NCI-H2171 treated with DMSO at 0.1 percent for 48 hours (cell line): ENCODE data around the gene IQGAP2.
"Not testable (repeated sequence)": the region's sequence is repeated elsewhere in the genome, so short reads cannot be mapped to it uniquely, and the experiment has no call there.

Source experiments
- DNase-seq: peaks from one replicate; lab custom pipeline; 2025; lab: John Stamatoyannopoulos, UW

The IQGAP2 gene

GRCh38 chr5:76576450-76576849 lies 173.4 kb downstream of the IQGAP2 start:
- no peak for DNase-seq

- DNase-seq, result no peak
These were observed 173.9 kb downstream of the IQGAP2 start for GRCh38 chr5:76576996-76577395.

DNA sequence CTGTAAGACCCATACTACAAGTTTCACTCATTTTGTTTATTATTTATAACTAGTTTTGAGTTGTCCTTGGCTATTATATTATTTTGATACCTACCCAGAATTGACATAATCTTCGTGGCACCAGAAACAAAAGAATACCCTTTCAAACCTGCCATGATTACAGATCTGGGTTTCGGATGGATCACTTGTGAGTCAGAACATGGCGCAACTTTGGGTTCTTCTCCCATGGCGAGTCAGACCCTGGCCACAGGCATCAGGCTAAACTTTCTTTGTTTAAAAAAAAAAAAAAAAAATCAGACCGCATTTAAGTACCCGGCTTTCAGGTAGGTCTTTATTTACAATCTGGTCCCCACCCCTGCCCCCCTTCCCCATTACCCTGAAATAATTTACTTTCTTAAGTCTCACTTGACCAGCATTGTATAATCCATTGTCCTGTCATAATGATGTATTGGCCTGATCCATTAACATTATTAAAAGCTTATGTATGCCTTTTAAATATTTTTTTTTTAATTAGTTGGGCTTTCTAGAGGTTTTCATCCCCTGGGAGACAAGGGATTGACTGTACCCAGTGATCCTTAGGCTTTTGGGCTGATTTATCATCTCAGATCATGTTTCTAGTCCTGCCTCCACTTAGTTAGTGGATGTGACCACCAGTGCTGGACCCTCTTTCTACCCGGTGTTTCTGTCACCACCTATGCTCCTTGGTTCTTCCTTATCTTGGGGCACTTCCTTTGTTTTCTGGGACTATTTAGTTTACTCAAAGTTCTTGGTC lies 176.3 kb downstream of the IQGAP2 start:
- DNase-seq, result no peak

DNA sequence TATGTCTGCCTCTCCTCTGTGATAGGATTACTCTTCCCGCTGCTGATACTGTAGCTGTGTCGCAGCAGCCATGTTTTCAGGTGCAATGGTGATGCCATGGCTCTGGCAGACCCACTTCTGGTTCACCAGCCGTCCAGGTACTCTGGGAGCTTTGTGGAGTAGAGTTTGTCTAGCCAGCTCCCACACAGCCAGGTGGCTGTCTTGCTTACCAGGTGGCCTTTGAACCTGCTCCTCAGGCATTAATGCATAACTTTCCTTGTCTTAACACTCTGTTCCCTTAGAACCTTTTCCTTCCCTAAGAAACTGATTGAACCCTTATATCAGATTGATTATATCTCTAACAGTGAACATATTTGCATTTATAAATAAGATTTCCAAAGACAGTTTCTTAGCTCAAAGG lies 177.9 kb downstream of the IQGAP2 start:
- DNase-seq, result no peak

DNA sequence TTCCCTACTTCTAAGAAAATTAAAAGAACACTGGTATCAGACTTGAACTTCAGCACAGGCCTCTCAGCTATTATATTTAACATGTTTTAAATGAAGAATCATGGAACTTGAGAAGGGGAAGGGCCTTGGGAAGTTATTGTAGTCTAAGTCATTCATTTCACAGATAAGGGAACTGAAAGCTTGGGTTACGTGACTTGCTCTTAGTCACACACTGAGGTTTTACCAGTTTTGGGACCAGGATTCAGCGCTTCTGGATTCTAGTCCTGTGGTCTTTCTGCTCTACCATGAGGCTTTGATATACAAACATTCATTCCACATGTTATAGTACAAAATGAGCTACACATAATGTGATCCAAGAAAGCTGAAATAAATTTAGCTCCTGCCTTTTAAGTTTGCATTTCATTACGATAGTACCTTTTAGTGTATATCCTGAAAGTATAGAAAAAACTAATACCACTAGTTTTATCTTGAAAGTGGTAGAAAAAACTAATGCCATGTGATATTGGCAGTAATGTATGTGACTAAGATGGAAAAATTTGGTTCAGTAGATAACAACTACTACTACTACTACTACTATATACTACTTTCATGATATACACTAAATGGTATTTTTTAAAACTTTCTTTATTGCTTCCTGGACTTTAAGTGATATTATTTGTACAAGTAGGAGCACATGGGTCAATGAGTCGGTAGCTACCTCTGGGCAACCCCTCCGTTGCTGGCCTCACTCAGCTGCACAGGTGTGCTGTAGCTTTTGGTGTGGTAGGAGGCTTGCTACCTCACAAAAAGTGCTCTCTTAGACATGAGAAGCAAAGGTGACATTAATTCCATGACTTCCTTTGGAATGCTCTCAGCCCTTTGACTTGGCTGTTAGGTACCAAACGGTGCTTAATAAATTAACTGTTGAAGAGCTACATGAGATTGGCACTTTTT lies 179.4 kb downstream of the IQGAP2 start:
- DNase-seq, result no peak

- DNase-seq, result peak; percentile 0
These were observed 180.3 kb downstream of the IQGAP2 start for GRCh38 chr5:76583163-76584047.

GRCh38 chr5:76585783-76586217 lies 182.7 kb downstream of the IQGAP2 start:
- DNase-seq, result no peak

GRCh38 chr5:76586531-76586930 lies 183.4 kb downstream of the IQGAP2 start:
- no peak for DNase-seq

DNA sequence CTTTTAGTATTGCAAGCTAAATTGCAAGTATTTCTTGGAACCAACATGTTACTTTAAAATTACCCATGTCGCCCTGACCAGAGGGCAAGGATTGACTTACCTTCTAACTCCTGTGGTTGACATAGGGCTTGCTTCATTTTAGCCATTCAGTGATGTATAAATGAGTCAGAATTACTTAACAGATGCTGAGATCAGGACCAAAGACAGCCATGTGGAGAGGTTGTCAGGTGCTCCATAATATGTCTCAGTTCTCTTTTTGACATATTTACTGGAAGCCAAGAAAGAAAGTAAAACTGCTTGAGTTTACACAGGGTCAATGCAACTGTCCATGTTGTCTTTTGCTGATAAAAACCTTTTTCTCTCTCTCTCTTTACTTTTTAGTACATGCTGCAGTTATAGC lies 186.9 kb downstream of the IQGAP2 start:
- DNase-seq, result no peak

DNA sequence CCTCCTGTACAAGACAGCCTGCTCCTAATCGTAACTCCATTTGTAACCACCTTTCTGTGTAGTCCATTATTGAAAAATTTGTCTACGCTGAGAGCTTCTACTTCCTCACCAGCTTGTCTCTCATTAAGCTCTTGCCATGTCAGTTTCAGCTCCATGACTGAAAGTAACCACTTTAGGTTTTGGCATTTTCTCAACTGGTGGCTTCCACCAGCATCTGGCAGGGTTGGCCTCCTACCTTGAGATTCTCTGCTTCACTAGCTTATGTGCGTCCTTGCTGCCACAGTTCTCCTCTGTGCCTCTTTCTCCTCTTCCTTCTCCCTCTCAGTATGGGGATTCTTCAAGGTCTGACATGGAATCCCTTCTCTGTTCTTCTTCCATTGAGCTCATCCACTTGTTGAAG lies 188.3 kb downstream of the IQGAP2 start:
- DNase-seq, result no peak

DNA sequence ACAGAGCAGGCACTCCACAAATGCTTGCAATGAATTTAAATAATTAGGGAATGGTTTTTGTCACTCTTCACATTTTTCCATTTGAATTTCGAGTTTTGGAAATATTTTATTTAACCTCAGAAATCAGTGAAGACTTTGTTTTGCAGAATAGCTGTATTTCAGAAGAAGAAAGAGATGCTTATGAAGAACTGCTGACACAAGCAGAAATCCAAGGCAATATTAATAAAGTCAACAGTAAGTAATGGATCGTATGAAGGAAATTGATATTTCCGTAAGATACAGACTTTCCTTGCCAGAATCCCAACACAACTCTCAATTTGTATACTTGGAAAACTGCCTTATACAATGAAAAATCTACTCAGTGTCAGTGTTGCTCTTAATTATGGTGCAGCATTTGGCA lies 189.6 kb downstream of the IQGAP2 start:
- DNase-seq, result no peak

DNA sequence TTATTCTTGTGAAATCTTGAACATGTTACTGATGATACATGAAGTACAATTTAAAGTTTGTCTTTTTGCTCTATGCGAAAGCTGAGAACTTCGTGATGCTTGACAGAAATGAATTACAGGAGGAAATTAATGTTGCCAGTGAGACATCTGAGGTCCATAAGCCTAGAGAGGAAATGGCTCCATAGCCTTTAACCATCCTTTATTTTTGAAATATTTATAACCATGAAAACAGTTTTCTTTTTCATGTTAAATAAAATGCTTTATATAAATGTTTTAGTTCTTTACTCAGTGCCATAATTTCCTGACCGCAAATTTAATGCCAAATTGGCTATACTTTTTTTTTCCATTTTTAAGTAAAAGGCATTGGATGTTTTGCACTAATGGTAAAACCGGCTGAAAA lies 191.0 kb downstream of the IQGAP2 start:
- no peak for DNase-seq

- no peak for DNase-seq
These were observed 192.8 kb downstream of the IQGAP2 start for GRCh38 chr5:76595755-76596481.

DNA sequence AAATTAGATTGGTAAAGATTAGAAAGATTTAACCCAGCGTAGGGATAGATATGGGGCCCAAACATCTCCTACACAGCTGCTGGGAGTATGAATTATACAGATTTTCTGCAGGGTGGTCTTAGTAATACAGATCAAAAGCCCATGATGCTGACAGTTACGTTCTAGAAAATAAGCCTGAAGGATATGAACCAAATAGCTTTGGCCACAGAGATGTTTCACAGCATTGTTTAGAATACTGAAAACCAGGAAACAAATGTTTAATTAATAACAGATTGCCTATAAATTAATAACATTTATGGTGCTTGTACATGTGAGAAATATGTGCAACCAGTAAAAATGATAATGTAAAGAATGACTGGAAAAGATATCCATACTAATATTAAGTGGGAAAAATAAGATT lies 195.4 kb downstream of the IQGAP2 start:
- DNase-seq, result no peak

DNA sequence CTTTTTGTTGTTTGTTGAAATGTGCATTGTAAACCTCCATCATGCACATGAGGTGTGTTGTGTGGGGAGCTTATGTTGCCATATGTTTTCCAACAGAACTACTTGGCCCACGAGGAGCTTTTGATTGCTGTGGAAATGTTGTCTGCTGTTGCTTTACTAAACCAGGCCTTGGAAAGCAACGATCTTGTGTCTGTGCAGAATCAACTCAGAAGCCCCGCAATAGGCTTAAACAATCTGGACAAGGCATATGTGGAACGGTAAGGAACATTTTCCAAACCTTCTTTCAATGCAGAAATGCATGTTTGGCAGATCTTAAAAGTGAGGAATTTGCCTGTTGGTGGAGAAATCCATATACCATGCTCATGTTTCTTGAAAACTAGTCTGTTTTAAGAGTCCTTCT lies 197.6 kb downstream of the IQGAP2 start:
- no peak for DNase-seq

GRCh38 chr5:76601470-76601869 lies 198.4 kb downstream of the IQGAP2 start:
- peak; percentile 11 for DNase-seq

DNA sequence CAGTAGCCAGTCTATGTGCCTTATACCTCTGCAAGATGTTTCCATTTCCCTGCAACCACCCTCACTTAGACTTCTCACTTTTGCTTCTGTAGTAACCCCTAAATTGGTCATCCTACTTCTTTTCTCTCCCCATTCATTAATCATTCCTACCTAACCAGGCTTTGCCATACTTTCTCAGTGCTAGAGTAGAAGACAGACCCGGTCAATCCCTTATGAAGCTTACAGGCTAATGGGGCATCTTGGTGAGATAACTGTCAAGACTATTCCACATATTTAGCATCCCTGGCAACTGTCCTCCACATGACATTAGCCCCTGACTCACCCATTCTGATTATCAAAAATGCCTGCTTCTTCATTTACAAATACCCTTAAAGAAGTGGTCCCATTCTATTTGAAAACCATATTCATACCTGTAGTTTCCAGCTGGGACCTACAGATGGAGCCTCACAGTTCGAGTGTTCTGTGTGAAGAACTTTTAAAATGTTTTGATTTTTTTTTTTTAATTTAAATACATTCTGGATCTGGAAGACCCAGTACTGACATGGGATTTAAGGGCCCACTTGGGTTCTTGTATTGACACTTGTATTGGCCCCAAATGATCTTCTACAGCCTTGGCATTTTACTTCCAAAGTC lies 199.1 kb downstream of the IQGAP2 start:
- no peak for DNase-seq

GRCh38 chr5:76603991-76604390 lies 200.9 kb downstream of the IQGAP2 start:
- not testable (repeated sequence) for DNase-seq

DNA sequence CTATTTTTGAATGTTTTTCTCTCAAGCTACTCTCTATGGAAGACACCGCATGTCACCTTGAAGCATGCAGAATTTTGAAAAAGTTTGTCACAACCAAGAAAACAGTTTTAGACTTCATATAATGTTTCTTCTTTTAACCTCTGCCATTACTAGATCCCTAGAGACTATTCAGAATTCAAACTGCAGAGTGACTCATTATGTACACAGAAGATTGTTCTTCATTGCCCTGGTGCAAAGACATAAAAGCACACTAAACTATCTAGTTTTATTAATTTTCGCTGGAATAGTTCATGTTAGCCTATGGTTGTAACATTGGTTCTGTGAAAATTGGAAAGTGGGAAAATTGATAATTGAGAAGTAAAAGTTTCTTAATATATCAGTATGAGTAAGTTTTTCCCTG lies 201.8 kb downstream of the IQGAP2 start:
- DNase-seq, result no peak

- DNase-seq, result no peak
These were observed 203.6 kb downstream of the IQGAP2 start for GRCh38 chr5:76606701-76607100.

DNA sequence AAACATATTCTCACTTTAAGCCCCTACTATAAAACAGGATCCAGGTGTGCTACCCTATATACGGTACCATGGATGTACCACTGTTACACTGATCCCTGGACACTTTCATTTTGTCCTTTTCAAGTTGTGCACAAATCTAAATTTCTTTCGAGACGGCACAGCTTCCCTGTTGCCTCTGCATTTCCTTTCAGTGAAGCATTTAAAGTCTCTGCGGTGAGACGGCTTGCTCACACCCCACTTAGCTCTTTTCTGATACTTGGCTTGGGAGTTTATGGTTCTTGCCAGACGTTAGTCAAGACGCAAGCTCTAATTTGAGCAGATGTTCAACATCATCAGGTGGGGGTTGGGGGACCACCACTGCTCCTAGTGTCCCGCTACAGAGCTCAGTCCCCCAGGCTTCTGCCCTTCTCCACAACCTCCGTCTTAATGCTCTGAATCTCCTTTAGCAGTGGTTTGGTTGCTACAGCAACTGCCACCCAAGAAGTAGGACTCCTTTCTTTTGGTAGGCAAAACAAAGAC lies 204.3 kb downstream of the IQGAP2 start:
- DNase-seq, result no peak
